Measurements from ENCODE around the gene TOMT.

TOMT gene

GRCh38 chr11:72105888-72106287 is at the start of gene TOMT:
TSS of gene TOMT (plus strand) at chr11:72105924. CDS start at chr11:72105952, 28 bp downstream.
- DNase-seq (ENCODE audit: low read depth, low spot score), result no peak

- DNase-seq (ENCODE audit: low read depth, low spot score), result no peak
Measured at GRCh38 chr11:72058416-72059034, 47.2 kb upstream of the TOMT start.

- DNase-seq (ENCODE audit: low read depth, low spot score), result no peak
Measured at GRCh38 chr11:72061739-72062396, 43.9 kb upstream of the TOMT start.

- DNase-seq (ENCODE audit: low read depth, low spot score), result no peak
Measured at GRCh38 chr11:72066855-72067254, 38.9 kb upstream of the TOMT start.

- no peak for DNase-seq (ENCODE audit: low read depth, low spot score)
Measured at GRCh38 chr11:72067266-72067665, 38.5 kb upstream of the TOMT start.

GRCh38 chr11:72067676-72068075 is 38.0 kb upstream of the TOMT start:
- no peak for DNase-seq (ENCODE audit: low read depth, low spot score)

GRCh38 chr11:72069200-72069599 is 36.5 kb upstream of the TOMT start:
- no peak for DNase-seq (ENCODE audit: low read depth, low spot score)

- DNase-seq (ENCODE audit: low read depth, low spot score), result peak; percentile 84
Measured at GRCh38 chr11:72069787-72070251, 35.9 kb upstream of the TOMT start.

- no peak for DNase-seq (ENCODE audit: low read depth, low spot score)
Measured at GRCh38 chr11:72070491-72070890, 35.2 kb upstream of the TOMT start.

GRCh38 chr11:72072348-72072747 is 33.4 kb upstream of the TOMT start:
- peak; percentile 83 for DNase-seq (ENCODE audit: low read depth, low spot score)

GRCh38 chr11:72075109-72075508 is 30.6 kb upstream of the TOMT start:
- DNase-seq (ENCODE audit: low read depth, low spot score), result no peak

- DNase-seq (ENCODE audit: low read depth, low spot score), result no peak
Measured at GRCh38 chr11:72075756-72076155, 30.0 kb upstream of the TOMT start.

- peak; percentile 47 for DNase-seq (ENCODE audit: low read depth, low spot score)
Measured at GRCh38 chr11:72078477-72078876, 27.2 kb upstream of the TOMT start.

GRCh38 chr11:72079819-72080325 is 25.9 kb upstream of the TOMT start:
- DNase-seq (ENCODE audit: low read depth, low spot score), result no peak

GRCh38 chr11:72080326-72081183 is 25.2 kb upstream of the TOMT start, which contains the start of the genes LRRC51 and NUMA1:
TSS of gene LRRC51 (plus strand) at chr11:72080850. CDS start at chr11:72089084, 8,234 bp downstream.
TSS of gene NUMA1 (minus strand) at chr11:72080542. CDS start at chr11:72035943, 44,599 bp downstream.
- DNase-seq (ENCODE audit: low read depth, low spot score), result peak; percentile 100

GRCh38 chr11:72081184-72081644 is 24.5 kb upstream of the TOMT start:
- no peak for DNase-seq (ENCODE audit: low read depth, low spot score)

- no peak for DNase-seq (ENCODE audit: low read depth, low spot score)
Measured at GRCh38 chr11:72081821-72082453, 23.8 kb upstream of the TOMT start.

GRCh38 chr11:72083414-72083813 is 22.3 kb upstream of the TOMT start:
- DNase-seq (ENCODE audit: low read depth, low spot score), result no peak

- DNase-seq (ENCODE audit: low read depth, low spot score), result no peak
Measured at GRCh38 chr11:72084076-72084475, 21.6 kb upstream of the TOMT start.

GRCh38 chr11:72084965-72085364 is 20.8 kb upstream of the TOMT start:
- DNase-seq (ENCODE audit: low read depth, low spot score), result no peak

GRCh38 chr11:72085621-72086351 is 19.9 kb upstream of the TOMT start:
- DNase-seq (ENCODE audit: low read depth, low spot score), result peak; percentile 23
